ENCODE data around the gene TPO. TPM values are rescaled to one million over a fixed set of nuclear protein-coding genes. Genes with fewer than 3 reads are reported as not detected.

The TPO gene
- total RNA-seq, 1 experiment from 2014 or later: not detected

GRCh38 chr2:1487758-1488157 lies 74.5 kb downstream of the TPO start:
- Histone ChIP-seq H3K4me1 (ENCODE audit: insufficient read depth, low read length) (no peaks in the 10 kb centered on the region), H2BK20ac (ENCODE audit: low read depth, low read length, poor library complexity, severe bottlenecking) (no peak overlapping the region), H4K20me1 (ENCODE audit: control insufficient read depth, insufficient read depth, insufficient read length) (no peaks in the 10 kb centered on the region), H4K5ac (ENCODE audit: insufficient read length, low read depth, low read length) (no peak overlapping the region), H2BK15ac (ENCODE audit: low read depth, low read length) (no peak overlapping the region), H3K27ac (ENCODE audit: insufficient read length, low read depth, low read length) (no peak overlapping the region), H2BK12ac (ENCODE audit: insufficient read length, low read depth, low read length) (no peak overlapping the region), H3K23me2 (ENCODE audit: insufficient read length, low read depth, low read length, poor library complexity, severe bottlenecking) (no peaks in the 10 kb centered on the region), H2BK5ac (ENCODE audit: insufficient read length, low read length) (no peak overlapping the region), H3K79me1 (ENCODE audit: insufficient read depth, low read depth, low read length, poor library complexity, severe bottlenecking) (no peaks in the 10 kb centered on the region), H3T11ph (ENCODE audit: low read length) (no peak overlapping the region), H3K14ac (ENCODE audit: insufficient read depth, low read length) (no peak overlapping the region), H3K4ac (ENCODE audit: low read depth, low read length) (no peak overlapping the region), H3K4me2 (ENCODE audit: insufficient read depth, insufficient read length, low read length) (no peak overlapping the region), H2AK5ac (ENCODE audit: insufficient read length, low read length) (no peak overlapping the region), H4K91ac (ENCODE audit: insufficient read length, low read depth, low read length) (no peak overlapping the region), H3K27me3 (ENCODE audit: insufficient read depth, low read length) (no peaks in the 10 kb centered on the region), H3K18ac (ENCODE audit: insufficient read length, low read depth, low read length) (no peak overlapping the region), H3K56ac (ENCODE audit: insufficient read length, low read depth, low read length) (no peak overlapping the region), H3K9me3 (ENCODE audit: control insufficient read depth, low read depth, low read length) (no peaks in the 10 kb centered on the region), H4K8ac (replicated peaks; ENCODE audit: insufficient read length, low read depth, low read length) (no peak overlapping the region), H2AFZ (ENCODE audit: low read length) (no peak overlapping the region), H2BK120ac (ENCODE audit: low read depth, low read length, poor library complexity, severe bottlenecking) (no peak overlapping the region), H3K23ac (ENCODE audit: insufficient read length, low read depth, low read length) (no peak overlapping the region), H3K79me2 (ENCODE audit: insufficient read depth, low read length) (no peaks in the 10 kb centered on the region), H3K9ac (ENCODE audit: extremely low read depth, insufficient read length, low read length) (no peak overlapping the region)
- Mint-ChIP-seq H3K27me3 (ENCODE audit: low read depth) (no peaks in the 10 kb centered on the region), H3K4me1 (peaks cover 0 to 3% of the 10 kb centered on the region in 2 experiments; a peak in 1 of 4 replicates), H3K9me3 (no peaks in the 10 kb centered on the region; a peak in 2 of 5 replicates), H3K4me3 (no peak overlapping the region), H3K36me3 (ENCODE audit: insufficient read depth in 1 of 3, low read depth in 3 of 3) (no peaks in the 10 kb centered on the region; a peak in 3 of 7 replicates), H3K27ac (no peak overlapping the region)
- no CpG with 5 or more reads among the region's 9 CpGs for WGBS (ENCODE audit: extremely low coverage, insufficient read length, low lambda C conversion rate)
- no peak for DNase-seq
- TF ChIP-seq, protein P1, sequence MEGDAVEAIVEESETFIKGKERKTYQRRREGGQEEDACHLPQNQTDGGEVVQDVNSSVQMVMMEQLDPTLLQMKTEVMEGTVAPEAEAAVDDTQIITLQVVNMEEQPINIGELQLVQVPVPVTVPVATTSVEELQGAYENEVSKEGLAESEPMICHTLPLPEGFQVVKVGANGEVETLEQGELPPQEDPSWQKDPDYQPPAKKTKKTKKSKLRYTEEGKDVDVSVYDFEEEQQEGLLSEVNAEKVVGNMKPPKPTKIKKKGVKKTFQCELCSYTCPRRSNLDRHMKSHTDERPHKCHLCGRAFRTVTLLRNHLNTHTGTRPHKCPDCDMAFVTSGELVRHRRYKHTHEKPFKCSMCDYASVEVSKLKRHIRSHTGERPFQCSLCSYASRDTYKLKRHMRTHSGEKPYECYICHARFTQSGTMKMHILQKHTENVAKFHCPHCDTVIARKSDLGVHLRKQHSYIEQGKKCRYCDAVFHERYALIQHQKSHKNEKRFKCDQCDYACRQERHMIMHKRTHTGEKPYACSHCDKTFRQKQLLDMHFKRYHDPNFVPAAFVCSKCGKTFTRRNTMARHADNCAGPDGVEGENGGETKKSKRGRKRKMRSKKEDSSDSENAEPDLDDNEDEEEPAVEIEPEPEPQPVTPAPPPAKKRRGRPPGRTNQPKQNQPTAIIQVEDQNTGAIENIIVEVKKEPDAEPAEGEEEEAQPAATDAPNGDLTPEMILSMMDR (conservative IDR thresholded peaks at IDR 0.05): no peak

Data from H9 (cell line).